Lower lobe of right lung (tissue), 2 donors: ENCODE measurements around the gene CHAF1A. TPM values are rescaled to one million over a fixed set of nuclear protein-coding genes. Genes with fewer than 3 reads are reported as not detected.
A peak's percentile ranks its signal among the peaks of the same experiment; 100 is the strongest.

Experiments used
- ATAC-seq, 2 donors: fragments of 200-7000 bp; cut with Tn5 transposase; one replicate each; pipeline ENCODE4 v1.9.1; 2020 to 2022; ENCODE audit warnings: mild to moderate bottlenecking in 2 of 2, moderate library complexity in 2 of 2
- DNase-seq: peaks from one replicate; pipeline ENCODE4 v3.0.0-alpha.2; 2020
- H3K27ac ChIP-seq: fragments of 200-600 bp; one replicate; pipeline ENCODE4 v1.8.0; 2022
- H3K27me3 ChIP-seq: fragments of 200-600 bp; one replicate; pipeline ENCODE4 v1.8.0; 2022; ENCODE audit warnings: low read depth
- H3K36me3 ChIP-seq: fragments of 200-600 bp; one replicate; pipeline ENCODE4 v1.8.0; 2022; ENCODE audit warnings: mild to moderate bottlenecking
- H3K4me1 ChIP-seq: fragments of 200-600 bp; one replicate; pipeline ENCODE4 v1.8.0; 2022
- H3K4me3 ChIP-seq: fragments of 200-600 bp; one replicate; pipeline ENCODE4 v1.8.0; 2022; ENCODE audit warnings: mild to moderate bottlenecking
- H3K9me3 ChIP-seq: fragments of 200-600 bp; one replicate; pipeline ENCODE4 v1.8.0; 2022
- CTCF ChIP-seq: fragments of 200-600 bp; IDR thresholded peaks from one replicate; pipeline ENCODE4 v1.8.0; 2022; ENCODE audit warnings: antibody characterized with exemption, mild to moderate bottlenecking
- intact Hi-C: fragments of 100-400 bp; cut with DNase I; formaldehyde crosslinking; loops from one replicate; pipeline ENCODE4 v1.11.0; 2022
- total RNA-seq: library from RNA; stranded (reverse); fragmentation: NEBNext Ultra II Directional; extraction: Animal tissue kit (Norgen Biotek cat#: 25700); gene quantifications from one replicate; pipeline ENCODE4 v1.2.1, GENCODE V29; 2021
- donor health status: DM: no; HTN: yes; CAD: no; lungs with severe emphysema.

The CHAF1A gene
- total RNA-seq, 1 donor from 2014 or later: 7.2 TPM

GRCh38 chr19:4415352-4415751, 12.9 kb downstream of the CHAF1A start:
- intact Hi-C loops: no loop called here
- Histone ChIP-seq H3K9me3 (no peaks in the 10 kb centered on the region), H3K27me3 (no peaks in the 10 kb centered on the region), H3K4me3 (no peak overlapping the region), H3K27ac (no peak overlapping the region), H3K36me3 (peaks cover 28% of the 10 kb centered on the region), H3K4me1 (no peaks in the 10 kb centered on the region)
- peak in 1 of 2 donors; percentile 15 for ATAC-seq
- no peak for DNase-seq
- no peak for TF ChIP-seq CTCF

- no peak for TF ChIP-seq CTCF
- no peak overlapping the region for H3K27ac ChIP-seq
- DNase-seq: no peak
- H3K9me3 ChIP-seq: no peaks in the 10 kb centered on the region
- intact Hi-C loops: no loop called here
- ATAC-seq: no peak
- peaks cover 20% of the 10 kb centered on the region for H3K36me3 ChIP-seq
- H3K4me1 ChIP-seq: peaks cover 5% of the 10 kb centered on the region
- H3K27me3 ChIP-seq: no peaks in the 10 kb centered on the region
- H3K4me3 ChIP-seq: no peak overlapping the region
These were observed 13.8 kb downstream of the CHAF1A start for GRCh38 chr19:4416268-4416667.

- TF ChIP-seq CTCF: no peak
- H3K36me3 ChIP-seq: peaks cover 12% of the 10 kb centered on the region
- no peaks in the 10 kb centered on the region for H3K9me3 ChIP-seq
- ATAC-seq: no peak
- no peak for DNase-seq
- no peaks in the 10 kb centered on the region for H3K27me3 ChIP-seq
- intact Hi-C loops: no loop called here
- H3K27ac ChIP-seq: no peak overlapping the region
- H3K4me1 ChIP-seq: peaks cover 5% of the 10 kb centered on the region
- no peak overlapping the region for H3K4me3 ChIP-seq
These were observed 21.1 kb downstream of the CHAF1A start for GRCh38 chr19:4423416-4424126.

GRCh38 chr19:4425537-4425936, 23.1 kb downstream of the CHAF1A start:
- intact Hi-C loops: no loop called here
- no peak for ATAC-seq
- peaks cover 23% of the 10 kb centered on the region for H3K36me3 ChIP-seq

GRCh38 chr19:4428326-4428975, 26.0 kb downstream of the CHAF1A start:
- H3K36me3 ChIP-seq: peaks cover 31% of the 10 kb centered on the region
- H3K4me1 ChIP-seq: peaks cover 22% of the 10 kb centered on the region
- H3K4me3 ChIP-seq: no peak overlapping the region
- intact Hi-C loops: no loop called here
- H3K27ac ChIP-seq: no peak overlapping the region
- DNase-seq: no peak
- H3K9me3 ChIP-seq: no peaks in the 10 kb centered on the region
- H3K27me3 ChIP-seq: no peaks in the 10 kb centered on the region
- TF ChIP-seq CTCF: no peak
- ATAC-seq: no peak

More at GRCh38 chr19:4425537-4425936, 23.1 kb downstream of the CHAF1A start:
- TF ChIP-seq CTCF: no peak
- DNase-seq: no peak
- Histone ChIP-seq H3K27ac (no peak overlapping the region), H3K27me3 (no peaks in the 10 kb centered on the region), H3K4me1 (peaks cover 11% of the 10 kb centered on the region), H3K9me3 (no peaks in the 10 kb centered on the region), H3K4me3 (no peak overlapping the region)
